ENCODE measurements around the gene CTSA.

GRCh38 chr20:45896641-45897161 lies 5.6 kb downstream of the CTSA start:
- TF ChIP-seq EZH2phosphoT487 (IDR thresholded peaks at IDR 0.05; ENCODE audit: low read depth, severe bottlenecking, unreplicated experiment) (no peak), CTCF (IDR thresholded peaks at IDR 0.05; ENCODE audit: poor library complexity) (no peak), EZH2 (IDR thresholded peaks at IDR 0.05; ENCODE audit: borderline replicate concordance) (no peak)

Measured in hepatocyte (in vitro differentiated cells).